ENCODE results near the gene RABEP2.

- TF ChIP-seq ELK1 (IDR thresholded peaks at IDR 0.05; ENCODE audit: low read depth, low read length) (no peak), MAFK (IDR thresholded peaks at IDR 0.05; ENCODE audit: partially characterized antibody) (no peak), RCOR1 (IDR thresholded peaks at IDR 0.05; ENCODE audit: low read depth, low read length) (no peak), POLR2A (IDR thresholded peaks at IDR 0.05; ENCODE audit: low read length) (no peak), SMC3 (IDR thresholded peaks at IDR 0.05) (no peak), CBX8 (IDR thresholded peaks at IDR 0.05) (no peak)
- TF ChIP-seq, protein P1, sequence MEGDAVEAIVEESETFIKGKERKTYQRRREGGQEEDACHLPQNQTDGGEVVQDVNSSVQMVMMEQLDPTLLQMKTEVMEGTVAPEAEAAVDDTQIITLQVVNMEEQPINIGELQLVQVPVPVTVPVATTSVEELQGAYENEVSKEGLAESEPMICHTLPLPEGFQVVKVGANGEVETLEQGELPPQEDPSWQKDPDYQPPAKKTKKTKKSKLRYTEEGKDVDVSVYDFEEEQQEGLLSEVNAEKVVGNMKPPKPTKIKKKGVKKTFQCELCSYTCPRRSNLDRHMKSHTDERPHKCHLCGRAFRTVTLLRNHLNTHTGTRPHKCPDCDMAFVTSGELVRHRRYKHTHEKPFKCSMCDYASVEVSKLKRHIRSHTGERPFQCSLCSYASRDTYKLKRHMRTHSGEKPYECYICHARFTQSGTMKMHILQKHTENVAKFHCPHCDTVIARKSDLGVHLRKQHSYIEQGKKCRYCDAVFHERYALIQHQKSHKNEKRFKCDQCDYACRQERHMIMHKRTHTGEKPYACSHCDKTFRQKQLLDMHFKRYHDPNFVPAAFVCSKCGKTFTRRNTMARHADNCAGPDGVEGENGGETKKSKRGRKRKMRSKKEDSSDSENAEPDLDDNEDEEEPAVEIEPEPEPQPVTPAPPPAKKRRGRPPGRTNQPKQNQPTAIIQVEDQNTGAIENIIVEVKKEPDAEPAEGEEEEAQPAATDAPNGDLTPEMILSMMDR (IDR thresholded peaks at IDR 0.05), result no peak
Observed at GRCh38 chr16:28912558-28912957, 12.5 kb downstream of the RABEP2 start.

Data from A549 (cell line).